ENCODE data around the gene PPP1R14C. TPM values are rescaled to one million over a fixed set of nuclear protein-coding genes. Genes with fewer than 3 reads are reported as not detected.
A peak's percentile ranks its signal among the peaks of the same experiment; 100 is the strongest.

Gene PPP1R14C
- total and polyA plus RNA-seq, 4 donors: 6.5 to 68.4 (median 24.0) TPM

DNA sequence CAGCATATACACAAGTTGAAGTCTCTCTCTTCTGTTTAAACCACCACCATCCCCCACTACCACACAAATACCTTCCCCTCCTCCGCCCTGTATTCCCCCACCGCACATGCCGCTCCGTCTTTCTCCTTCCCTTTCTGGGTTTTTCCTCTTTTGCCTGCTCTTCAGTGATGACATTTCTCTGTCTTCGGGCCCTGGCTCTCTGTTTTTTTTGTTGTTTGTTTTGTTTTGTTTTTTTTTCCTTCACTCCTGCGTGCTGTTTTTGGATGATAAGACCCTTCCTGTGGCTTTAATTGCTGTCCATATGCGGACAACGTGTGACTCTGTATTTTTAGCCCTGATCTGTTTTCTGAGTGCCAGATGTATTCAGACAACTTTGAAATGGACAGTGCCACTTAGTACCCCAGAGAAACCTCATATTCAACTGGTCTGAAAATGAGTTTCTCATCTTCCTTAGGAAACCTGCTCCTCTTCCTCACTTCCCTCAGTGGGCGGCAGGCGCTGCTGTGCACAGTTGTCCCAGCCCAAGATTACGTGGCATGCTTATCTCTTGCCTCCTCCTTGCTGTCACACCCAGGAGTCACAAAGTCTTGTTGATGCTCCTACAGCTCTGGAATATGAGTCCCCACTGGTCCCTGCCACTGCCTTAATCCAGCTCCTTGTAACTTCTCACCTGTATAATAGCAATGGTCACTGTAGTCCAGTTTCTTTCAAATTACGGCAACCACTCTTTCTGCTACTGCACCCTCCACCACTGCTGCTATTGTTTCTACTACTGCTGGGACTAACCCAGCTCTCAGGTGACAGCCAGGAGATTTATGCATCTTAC, 8.2 kb downstream of the PPP1R14C start:
- no peak for TF ChIP-seq CTCF (IDR thresholded peaks at IDR 0.05; ENCODE audit: control extremely low read depth, extremely low read depth)
- peaks cover 0 to 8% (median 6%) of the 10 kb centered on the region in 5 donors for H3K4me1 ChIP-seq (ENCODE audit: control insufficient read depth in 5 of 5, insufficient read depth in 5 of 5, low read length in 5 of 5)
- no peak for ATAC-seq (ENCODE audit: insufficient read depth, low FRiP score)
- peaks cover 0 to 2% (median 0%) of the 10 kb centered on the region in 4 donors for H3K9me3 ChIP-seq (ENCODE audit: control insufficient read depth in 4 of 4, insufficient read depth in 3 of 4, low read length in 3 of 4)
- H3K9ac ChIP-seq (ENCODE audit: insufficient read depth in 1 of 2, low read length in 2 of 2): no peak overlapping the region
- H3K27ac ChIP-seq (ENCODE audit: low read depth in 1 of 2, low read length in 1 of 2): peak overlapping the region in 1 of 2 donors; percentile 3
- H3K27me3 ChIP-seq (ENCODE audit: control insufficient read depth in 3 of 3, insufficient read depth in 3 of 3, low read length in 2 of 3): peaks cover 0 to 62% (median 29%) of the 10 kb centered on the region in 3 donors
- no peak overlapping the region for H3K4me3 ChIP-seq
- DNase-seq: no peak
- WGBS, 2 donors: 46 to 52% methylated on average over 12 of the region's 12 CpGs
- no peaks in the 10 kb centered on the region for H3K36me3 ChIP-seq (ENCODE audit: control insufficient read depth in 4 of 4, insufficient read depth in 4 of 4, low read length in 4 of 4)

GRCh38 chr6:150152891-150153876, 10.3 kb downstream of the PPP1R14C start:
- Histone ChIP-seq H3K9me3 (ENCODE audit: control insufficient read depth in 4 of 4, insufficient read depth in 3 of 4, low read length in 3 of 4) (peaks cover 0 to 1% (median 0%) of the 10 kb centered on the region in 4 donors), H3K36me3 (ENCODE audit: control insufficient read depth in 4 of 4, insufficient read depth in 4 of 4, low read length in 4 of 4) (no peaks in the 10 kb centered on the region), H3K4me3 (no peak overlapping the region), H3K4me1 (ENCODE audit: control insufficient read depth in 5 of 5, insufficient read depth in 5 of 5, low read length in 5 of 5) (peaks cover 0 to 8% (median 4%) of the 10 kb centered on the region in 5 donors), H3K27me3 (ENCODE audit: control insufficient read depth in 3 of 3, insufficient read depth in 3 of 3, low read length in 2 of 3) (peaks cover 0 to 52% (median 23%) of the 10 kb centered on the region in 3 donors), H3K9ac (ENCODE audit: insufficient read depth in 1 of 2, low read length in 2 of 2) (no peak overlapping the region), H3K27ac (ENCODE audit: low read depth in 1 of 2, low read length in 1 of 2) (no peak overlapping the region)
- no peak for TF ChIP-seq CTCF (IDR thresholded peaks at IDR 0.05; ENCODE audit: control extremely low read depth, extremely low read depth)
- DNase-seq (peak in 1 of 3 donors; percentile 30), ATAC-seq (ENCODE audit: insufficient read depth, low FRiP score) (peak; percentile 29)
- 33 to 44% methylated on average over 9 of the region's 9 CpGs for WGBS, 2 donors

DNA sequence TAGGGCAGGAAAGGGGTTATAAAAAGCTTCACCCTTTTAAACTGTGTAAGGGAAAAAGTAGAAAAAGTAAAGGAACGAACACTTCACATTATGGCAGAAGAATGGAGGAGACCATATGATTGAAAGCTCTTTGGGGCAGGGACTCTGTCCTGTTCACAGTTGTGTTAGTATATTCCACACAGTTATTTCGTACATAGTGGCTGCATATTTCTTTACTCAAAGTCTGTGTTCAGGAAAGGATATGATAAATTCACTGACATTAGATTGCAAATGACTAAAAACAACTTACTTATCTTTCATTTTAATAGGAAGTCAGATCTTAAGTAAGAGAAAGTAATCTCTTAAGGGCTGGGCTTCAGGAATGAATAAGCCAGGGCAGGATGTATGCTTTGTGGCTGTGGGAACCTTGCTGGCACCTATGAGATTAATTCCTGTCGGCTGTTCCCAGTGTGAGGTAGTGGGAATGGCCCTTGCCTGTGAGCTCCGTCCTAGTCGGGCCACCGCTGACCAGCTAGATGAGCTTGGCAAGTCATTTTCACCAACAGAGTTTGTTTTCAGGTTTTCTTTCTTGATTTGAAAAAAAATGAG, 11.2 kb downstream of the PPP1R14C start:
- H3K27me3 ChIP-seq (ENCODE audit: control insufficient read depth in 3 of 3, insufficient read depth in 3 of 3, low read length in 2 of 3): peaks cover 0 to 44% (median 21%) of the 10 kb centered on the region in 3 donors
- H3K4me3 ChIP-seq: no peak overlapping the region
- ATAC-seq (ENCODE audit: insufficient read depth, low FRiP score) (no peak), DNase-seq (no peak)
- H3K9me3 ChIP-seq (ENCODE audit: control insufficient read depth in 4 of 4, insufficient read depth in 3 of 4, low read length in 3 of 4): no peaks in the 10 kb centered on the region
- TF ChIP-seq CTCF (IDR thresholded peaks at IDR 0.05; ENCODE audit: control extremely low read depth, extremely low read depth): no peak
- H3K9ac ChIP-seq (ENCODE audit: insufficient read depth in 1 of 2, low read length in 2 of 2): no peak overlapping the region
- H3K27ac ChIP-seq (ENCODE audit: low read depth in 1 of 2, low read length in 1 of 2): no peak overlapping the region
- 54 to 80% methylated on average over 6 of the region's 6 CpGs for WGBS, 2 donors
- H3K36me3 ChIP-seq (ENCODE audit: control insufficient read depth in 4 of 4, insufficient read depth in 4 of 4, low read length in 4 of 4): no peaks in the 10 kb centered on the region
- H3K4me1 ChIP-seq (ENCODE audit: control insufficient read depth in 5 of 5, insufficient read depth in 5 of 5, low read length in 5 of 5): peaks cover 0 to 8% (median 4%) of the 10 kb centered on the region in 5 donors

Measured in lung (tissue), 12 donors.